ENCODE results near the gene CACNA1D.

The CACNA1D gene

GRCh38 chr3:53773611-53774368 is 279.4 kb downstream of the CACNA1D start:
- no peak for DNase-seq (ENCODE audit: extremely low spot score)
- POLR2A ChIA-PET, result no interaction called here
- no peak for TF ChIP-seq FOXA1 (IDR thresholded peaks at IDR 0.05)
- TF ChIP-seq BHLHE40 (IDR thresholded peaks at IDR 0.05; ENCODE audit: borderline replicate concordance), result no peak
- no peak for TF ChIP-seq ZNF384 (IDR thresholded peaks at IDR 0.05)
- TF ChIP-seq PKNOX1 (IDR thresholded peaks at IDR 0.05), result no peak
- no peak for TF ChIP-seq FOXK2 (IDR thresholded peaks at IDR 0.05)
- no peak for TF ChIP-seq TARDBP (IDR thresholded peaks at IDR 0.05)
- TF ChIP-seq SUZ12 (IDR thresholded peaks at IDR 0.05), result no peak
- no peak for TF ChIP-seq SP1 (IDR thresholded peaks at IDR 0.05)
- TF ChIP-seq HDGF (IDR thresholded peaks at IDR 0.05; ENCODE audit: borderline replicate concordance), result no peak
- no peak for TF ChIP-seq CTBP1 (IDR thresholded peaks at IDR 0.05; ENCODE audit: borderline replicate concordance)
- TF ChIP-seq NFRKB (IDR thresholded peaks at IDR 0.05), result no peak
- no peak for TF ChIP-seq ELF4 (IDR thresholded peaks at IDR 0.05)
- no peak for TF ChIP-seq LEF1 (IDR thresholded peaks at IDR 0.05; ENCODE audit: borderline replicate concordance)
- no peak for TF ChIP-seq ARNT (IDR thresholded peaks at IDR 0.05)
- no peak for TF ChIP-seq FOXM1 (IDR thresholded peaks at IDR 0.05; ENCODE audit: borderline replicate concordance)
- no peak for TF ChIP-seq L3MBTL2 (conservative IDR thresholded peaks at IDR 0.05)
- CTCF ChIA-PET, result no interaction called here

GRCh38 chr3:53774414-53774813 is 280.0 kb downstream of the CACNA1D start:
- TF ChIP-seq ELF4 (IDR thresholded peaks at IDR 0.05) (no peak), FOXK2 (IDR thresholded peaks at IDR 0.05) (no peak), BHLHE40 (IDR thresholded peaks at IDR 0.05; ENCODE audit: borderline replicate concordance) (no peak), SUZ12 (IDR thresholded peaks at IDR 0.05) (no peak)
- ChIA-PET CTCF (no interaction called here), POLR2A (no interaction called here)
- no peak for DNase-seq (ENCODE audit: extremely low spot score)

- no peak for TF ChIP-seq TARDBP (IDR thresholded peaks at IDR 0.05)
- TF ChIP-seq FOXM1 (IDR thresholded peaks at IDR 0.05; ENCODE audit: borderline replicate concordance), result no peak
- no peak for TF ChIP-seq FOXA1 (IDR thresholded peaks at IDR 0.05)
- TF ChIP-seq CTBP1 (IDR thresholded peaks at IDR 0.05; ENCODE audit: borderline replicate concordance), result no peak
- TF ChIP-seq HDGF (IDR thresholded peaks at IDR 0.05; ENCODE audit: borderline replicate concordance), result no peak
- no peak for TF ChIP-seq ZNF384 (IDR thresholded peaks at IDR 0.05)
- TF ChIP-seq ARNT (IDR thresholded peaks at IDR 0.05), result no peak
- no peak for TF ChIP-seq NFRKB (IDR thresholded peaks at IDR 0.05)
- TF ChIP-seq PKNOX1 (IDR thresholded peaks at IDR 0.05), result no peak
- no peak for TF ChIP-seq SP1 (IDR thresholded peaks at IDR 0.05)
- no peak for TF ChIP-seq SUZ12 (IDR thresholded peaks at IDR 0.05)
- no peak for TF ChIP-seq ELF4 (IDR thresholded peaks at IDR 0.05)
- TF ChIP-seq LEF1 (IDR thresholded peaks at IDR 0.05; ENCODE audit: borderline replicate concordance), result no peak
- ChIA-PET CTCF (no interaction called here), POLR2A (no interaction called here)
- DNase-seq (ENCODE audit: extremely low spot score), result no peak
Measured at GRCh38 chr3:53775018-53775417, 280.6 kb downstream of the CACNA1D start.

GRCh38 chr3:53775834-53776251 is 281.4 kb downstream of the CACNA1D start:
- CTCF ChIA-PET, result no interaction called here
- POLR2A ChIA-PET, result no interaction called here
- no peak for DNase-seq (ENCODE audit: extremely low spot score)
- TF ChIP-seq ELF4 (IDR thresholded peaks at IDR 0.05), result no peak
- TF ChIP-seq ZNF384 (IDR thresholded peaks at IDR 0.05), result no peak
- no peak for TF ChIP-seq SUZ12 (IDR thresholded peaks at IDR 0.05)
- no peak for TF ChIP-seq FOXA1 (IDR thresholded peaks at IDR 0.05)
- TF ChIP-seq FOXM1 (IDR thresholded peaks at IDR 0.05; ENCODE audit: borderline replicate concordance), result no peak
- TF ChIP-seq LEF1 (IDR thresholded peaks at IDR 0.05; ENCODE audit: borderline replicate concordance), result no peak
- no peak for TF ChIP-seq SP1 (IDR thresholded peaks at IDR 0.05)
- no peak for TF ChIP-seq BHLHE40 (IDR thresholded peaks at IDR 0.05; ENCODE audit: borderline replicate concordance)
- no peak for TF ChIP-seq FOXK2 (IDR thresholded peaks at IDR 0.05)

GRCh38 chr3:53776494-53777101 is 282.2 kb downstream of the CACNA1D start:
- TF ChIP-seq CTBP1 (IDR thresholded peaks at IDR 0.05; ENCODE audit: borderline replicate concordance), result no peak
- no peak for TF ChIP-seq FOXM1 (IDR thresholded peaks at IDR 0.05; ENCODE audit: borderline replicate concordance)
- TF ChIP-seq ZNF384 (IDR thresholded peaks at IDR 0.05), result no peak
- TF ChIP-seq ARNT (IDR thresholded peaks at IDR 0.05), result no peak
- TF ChIP-seq FOXA1 (IDR thresholded peaks at IDR 0.05), result no peak
- no peak for TF ChIP-seq LEF1 (IDR thresholded peaks at IDR 0.05; ENCODE audit: borderline replicate concordance)
- TF ChIP-seq BHLHE40 (IDR thresholded peaks at IDR 0.05; ENCODE audit: borderline replicate concordance), result no peak
- TF ChIP-seq L3MBTL2 (conservative IDR thresholded peaks at IDR 0.05), result no peak
- no peak for DNase-seq (ENCODE audit: extremely low spot score)
- ChIA-PET POLR2A (no interaction called here), CTCF (no interaction called here)

GRCh38 chr3:53777468-53777867 is 283.1 kb downstream of the CACNA1D start:
- ChIA-PET POLR2A (no interaction called here), CTCF (no interaction called here)
- TF ChIP-seq BHLHE40 (IDR thresholded peaks at IDR 0.05; ENCODE audit: borderline replicate concordance) (no peak), PKNOX1 (IDR thresholded peaks at IDR 0.05) (no peak), FOXA1 (IDR thresholded peaks at IDR 0.05) (no peak), TARDBP (IDR thresholded peaks at IDR 0.05) (no peak), LEF1 (IDR thresholded peaks at IDR 0.05; ENCODE audit: borderline replicate concordance) (no peak), SUZ12 (IDR thresholded peaks at IDR 0.05) (no peak), ZNF384 (IDR thresholded peaks at IDR 0.05) (no peak), FOXM1 (IDR thresholded peaks at IDR 0.05; ENCODE audit: borderline replicate concordance) (no peak), FOXK2 (IDR thresholded peaks at IDR 0.05) (no peak), ELF4 (IDR thresholded peaks at IDR 0.05) (no peak), NFRKB (IDR thresholded peaks at IDR 0.05) (no peak)
- no peak for DNase-seq (ENCODE audit: extremely low spot score)

Measured in HEK293T (cell line).